IMR-90 (cell line): ENCODE results near the gene CDH13. TPM values are rescaled to one million over a fixed set of nuclear protein-coding genes. Genes with fewer than 3 reads are reported as not detected.

Experiments
- ATAC-seq: fragments of 200-7000 bp; cut with Tn5 transposase; 2 replicates; pipeline ENCODE4 v1.9.1; 2020; ENCODE audit warnings: low read depth, mild to moderate bottlenecking, moderate library complexity
- BruUV-seq: library from RNA; stranded (reverse); fragments of 400-500 nt; replicated peaks from 2 replicates; lab custom pipeline; 2021; lab: Mats Ljungman, UMichigan
- CTCF ChIA-PET: fragments of 300-600 bp; formaldehyde crosslinking; extraction: SDS; loops from one replicate; lab custom pipeline; 2021; ENCODE audit warnings: antibody characterized with exemption; lab: Yijun Ruan, JAX
- POLR2A ChIA-PET: fragments of 300-600 bp; sonication (Branson Sonifier 250); formaldehyde crosslinking; loops from one replicate; lab custom pipeline; 2022; ENCODE audit warnings: antibody characterized with exemption; ENCODE audit not compliant: unreplicated experiment; lab: Charles Lee
- DNase-seq: peaks from one replicate; pipeline ENCODE4 v3.0.0; 2013
- H2AFZ ChIP-seq: replicated peaks from 2 replicates; pipeline ENCODE3; 2013; ENCODE audit warnings: low read length, mild to moderate bottlenecking; ENCODE audit not compliant: poor library complexity
- H2AK5ac ChIP-seq: 2 replicates; pipeline ENCODE4 v1.6.1; 2013; ENCODE audit warnings: low read depth, low read length, inconsistent platforms
- H2AK9ac ChIP-seq: replicated peaks from 2 replicates; pipeline ENCODE3; 2013; ENCODE audit warnings: mild to moderate bottlenecking, low read depth, low read length, moderate library complexity; ENCODE audit not compliant: poor library complexity
- H2BK120ac ChIP-seq: 2 replicates; pipeline ENCODE4 v1.6.1; 2013; ENCODE audit warnings: low read depth, low read length, inconsistent platforms
- H2BK15ac ChIP-seq: 3 replicates; pipeline ENCODE4 v1.6.1; 2013; ENCODE audit warnings: low read depth, low read length, inconsistent platforms
- H2BK20ac ChIP-seq: 2 replicates; pipeline ENCODE4 v1.6.1; 2013; ENCODE audit warnings: low read depth, mild to moderate bottlenecking, inconsistent platforms, low read length, moderate library complexity
- H2BK5ac ChIP-seq: 2 replicates; pipeline ENCODE4 v1.6.1; 2013; ENCODE audit warnings: mild to moderate bottlenecking, low read depth, low read length, inconsistent platforms; ENCODE audit not compliant: poor library complexity, severe bottlenecking
- H3K14ac ChIP-seq: replicated peaks from 2 replicates; pipeline ENCODE4 v1.6.1; 2013; ENCODE audit warnings: low read depth, low read length, inconsistent platforms
- H3K18ac ChIP-seq: 2 replicates; pipeline ENCODE4 v1.6.1; 2013; ENCODE audit warnings: low read depth, low read length, control low read depth
- H3K23ac ChIP-seq: 2 replicates; pipeline ENCODE4 v1.6.1; 2013; ENCODE audit warnings: low read depth, low read length, inconsistent platforms
- H3K27ac ChIP-seq: 2 replicates; pipeline ENCODE4 v1.5.1; 2013; ENCODE audit warnings: mild to moderate bottlenecking, control low read depth, low read length; ENCODE audit not compliant: insufficient read depth
- H3K27me3 ChIP-seq: 2 replicates; pipeline ENCODE4 v1.6.1; 2013; ENCODE audit warnings: low read length; ENCODE audit not compliant: control insufficient read depth, insufficient read depth
- H3K36me3 ChIP-seq: 2 replicates; pipeline ENCODE4 v1.6.1; 2013; ENCODE audit warnings: low read length, mixed read lengths; ENCODE audit not compliant: control insufficient read depth, insufficient read depth
- H3K4ac ChIP-seq: 2 replicates; pipeline ENCODE4 v1.6.1; 2013; ENCODE audit warnings: low read depth, low read length, inconsistent platforms
- H3K4me1 ChIP-seq: 2 replicates; pipeline ENCODE4 v1.6.1; 2013; ENCODE audit warnings: low read length, mixed read lengths; ENCODE audit not compliant: control insufficient read depth, insufficient read depth
- H3K4me2 ChIP-seq: 2 replicates; pipeline ENCODE4 v1.6.1; 2013; ENCODE audit warnings: low read depth, mild to moderate bottlenecking, control low read depth, low read length, moderate library complexity
- H3K4me3 ChIP-seq: 2 replicates; pipeline ENCODE4 v1.5.1; 2013; ENCODE audit warnings: low read depth, mild to moderate bottlenecking, control low read depth, low read length, moderate library complexity; ENCODE audit not compliant: insufficient read depth
- H3K56ac ChIP-seq: 2 replicates; pipeline ENCODE4 v1.6.1; 2013; ENCODE audit warnings: low read length, inconsistent platforms; ENCODE audit not compliant: insufficient read depth; ENCODE audit errors: extremely low read depth
- H3K79me1 ChIP-seq, 2 experiments: 2 replicates each; pipeline ENCODE4 v1.6.1; 2013; ENCODE audit warnings: low read length in 2 of 2, inconsistent platforms in 1 of 2, low read depth in 1 of 2
- H3K9ac ChIP-seq: 2 replicates; pipeline ENCODE4 v1.6.1; 2013; ENCODE audit warnings: low read depth, low read length, control low read depth
- H3K9me1 ChIP-seq: 2 replicates; pipeline ENCODE4 v1.6.1; 2013; ENCODE audit warnings: low read length, inconsistent platforms; ENCODE audit not compliant: insufficient read depth
- H3K9me3 ChIP-seq: 2 replicates; pipeline ENCODE4 v1.6.1; 2013; ENCODE audit warnings: low read length; ENCODE audit not compliant: control insufficient read depth, insufficient read depth
- H4K20me1 ChIP-seq: 2 replicates; pipeline ENCODE4 v1.6.1; 2013; ENCODE audit warnings: low read length, inconsistent platforms; ENCODE audit not compliant: insufficient read depth
- H4K5ac ChIP-seq: 2 replicates; pipeline ENCODE4 v1.6.1; 2013; ENCODE audit warnings: mild to moderate bottlenecking, low read depth, low read length, control low read depth
- H4K8ac ChIP-seq, 2 experiments: 2 replicates each; pipeline ENCODE4 v1.6.1; 2013; ENCODE audit warnings: low read depth in 2 of 2, low read length in 2 of 2, control low read depth in 1 of 2, inconsistent platforms in 1 of 2
- H4K91ac ChIP-seq: 2 replicates; pipeline ENCODE4 v1.6.1; 2013; ENCODE audit warnings: low read depth, low read length, inconsistent platforms; ENCODE audit not compliant: insufficient read depth
- CEBPB ChIP-seq: IDR thresholded peaks from 2 replicates; pipeline ENCODE4 v1.6.1; 2012; ENCODE audit warnings: low read depth, low read length, improper control_type of control experiment
- CHD1 ChIP-seq: IDR thresholded peaks from 2 replicates; pipeline ENCODE4 v1.6.1; 2012; ENCODE audit warnings: low read depth, low read length, improper control_type of control experiment
- CTCF ChIP-seq: conservative IDR thresholded peaks from 2 replicates; pipeline ENCODE4 v1.5.1; 2012; ENCODE audit warnings: mild to moderate bottlenecking, low read depth, low read length, improper control_type of control experiment
- FOS ChIP-seq: fragments of 150-350 bp; IDR thresholded peaks from 2 replicates; pipeline ENCODE4 v1.6.1; 2016; ENCODE audit warnings: low read depth, low read length
- MXI1 ChIP-seq: IDR thresholded peaks from 2 replicates; pipeline ENCODE4 v1.6.1; 2012; ENCODE audit warnings: low read depth, mild to moderate bottlenecking, low read length, moderate library complexity, borderline replicate concordance
- POLR2A ChIP-seq: IDR thresholded peaks from 2 replicates; pipeline ENCODE4 v1.6.1; 2012; ENCODE audit warnings: mild to moderate bottlenecking, low read depth, low read length
- RAD21 ChIP-seq: IDR thresholded peaks from 2 replicates; pipeline ENCODE4 v1.6.1; 2012; ENCODE audit warnings: low read length, improper control_type of control experiment
- RCOR1 ChIP-seq: IDR thresholded peaks from 2 replicates; pipeline ENCODE4 v1.6.1; 2012; ENCODE audit warnings: mild to moderate bottlenecking, low read length, improper control_type of control experiment; ENCODE audit not compliant: insufficient replicate concordance
- SMC3 ChIP-seq: fragments of 150-350 bp; IDR thresholded peaks from 2 replicates; pipeline ENCODE4 v1.6.1; 2016; ENCODE audit warnings: low read depth, mild to moderate bottlenecking, antibody characterized with exemption, low read length, moderate library complexity
- USF2 ChIP-seq: fragments of 150-350 bp; IDR thresholded peaks from 2 replicates; pipeline ENCODE4 v1.6.1; 2017; ENCODE audit warnings: mild to moderate bottlenecking, antibody characterized with exemption, low read length, low read depth
- WGBS, 2 experiments: methylation state at CpG; one replicate each; pipeline versions ENCODE4 v1.1.5 to v1.1.7; 2013; ENCODE audit warnings: missing lambda C conversion rate in 2 of 2; ENCODE audit not compliant: insufficient read length in 1 of 2; ENCODE audit errors: extremely low coverage in 2 of 2; 5-methylcytosine and 5-hydroxymethylcytosine counted together
- dilution Hi-C: fragments of 300-500 bp; cut with HindIII; formaldehyde crosslinking; loops from one replicate; pipeline ENCODE4 v1.14.3; 2018; ENCODE audit warnings: low sequenced_read_pairs; ENCODE audit not compliant: unreplicated experiment
- in situ Hi-C: fragments of 300-500 bp; cut with MboI; formaldehyde crosslinking; loops from 3 replicates; pipeline ENCODE4 v1.14.3; 2019; ENCODE audit warnings: low sequenced_read_pairs, inconsistent platforms, mixed read lengths
- intact Hi-C: fragments of 100-400 bp; cut with micrococcal nuclease; formaldehyde crosslinking; loops from 2 replicates; pipeline ENCODE4 v1.10.0; 2022
- polyA plus RNA-seq, 3 experiments: library from polyadenylated mRNA; depleted of rRNA; stranded (reverse); fragments of >200 nt; gene quantifications; 2 replicates each; pipeline ENCODE4 v1.2.3, GENCODE V29; 2012; ENCODE audit warnings: low replicate concordance in 1 of 3
- total RNA-seq: library from RNA; depleted of rRNA; stranded (reverse); fragments of >200 nt; gene quantifications from 2 replicates; pipeline ENCODE4 v1.2.3, GENCODE V29; 2012
- TF ChIP-seq, protein P1 (sequence below): fragments of 150-350 bp; IDR thresholded peaks from 2 replicates; pipeline ENCODE4 v1.6.1; 2016; ENCODE audit warnings: low read depth, mild to moderate bottlenecking, low read length, moderate library complexity, borderline replicate concordance

CDH13 gene
- total and polyA plus RNA-seq, 2 of the 4 experiments (the other 2 are of a cell fraction) = 61.6 to 74.7 TPM

DNA sequence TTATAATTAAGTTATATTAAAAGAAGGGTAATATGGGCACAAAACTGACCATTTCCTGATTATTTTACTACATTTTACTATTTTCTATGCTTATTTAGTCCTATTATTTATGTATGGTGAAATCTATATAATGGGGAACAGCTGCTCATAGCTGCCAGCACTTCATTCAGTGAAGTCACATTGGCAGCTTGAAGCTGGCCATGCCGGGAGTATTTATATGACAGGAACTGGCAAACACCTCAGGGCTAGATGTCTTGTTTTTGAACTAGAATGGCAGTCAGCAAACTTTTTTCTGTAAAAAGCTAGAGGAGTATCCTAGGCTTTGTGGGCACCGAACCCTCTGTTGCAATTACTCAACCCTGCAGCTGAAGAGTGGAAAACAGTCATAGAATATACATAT is 104.1 kb downstream of the CDH13 start:
- CTCF ChIA-PET = interaction anchor here (0.7 kb wide), 1 partner anchor 370 kb away, joined by 3 read pairs; no protein-coding TSS in a partner anchor

More for the DNA sequence above, 104.1 kb downstream of the CDH13 start:
- H3K4ac ChIP-seq = no peak overlapping the region
- H3K4me3 ChIP-seq = no peak overlapping the region
- no TSS peak for BruUV-seq
- no peak overlapping the region for H3K27ac ChIP-seq
- H2BK5ac ChIP-seq = no peak overlapping the region
- dilution Hi-C loops = no loop called here
- TF ChIP-seq POLR2A (no peak), SMC3 (no peak), RAD21 (no peak), CHD1 (no peak), RCOR1 (no peak), CEBPB (no peak), FOS (no peak), USF2 (no peak), CTCF (no peak), MXI1 (no peak)
- TF ChIP-seq, protein P1, sequence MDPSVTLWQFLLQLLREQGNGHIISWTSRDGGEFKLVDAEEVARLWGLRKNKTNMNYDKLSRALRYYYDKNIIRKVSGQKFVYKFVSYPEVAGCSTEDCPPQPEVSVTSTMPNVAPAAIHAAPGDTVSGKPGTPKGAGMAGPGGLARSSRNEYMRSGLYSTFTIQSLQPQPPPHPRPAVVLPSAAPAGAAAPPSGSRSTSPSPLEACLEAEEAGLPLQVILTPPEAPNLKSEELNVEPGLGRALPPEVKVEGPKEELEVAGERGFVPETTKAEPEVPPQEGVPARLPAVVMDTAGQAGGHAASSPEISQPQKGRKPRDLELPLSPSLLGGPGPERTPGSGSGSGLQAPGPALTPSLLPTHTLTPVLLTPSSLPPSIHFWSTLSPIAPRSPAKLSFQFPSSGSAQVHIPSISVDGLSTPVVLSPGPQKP = no peak
- intact Hi-C loops = no loop called here
- no peak overlapping the region for H2BK20ac ChIP-seq
- no peak overlapping the region for H4K8ac ChIP-seq
- peaks cover 7% of the 10 kb centered on the region; the same call in 1 of the 2 replicates for H3K9me3 ChIP-seq
- no peaks in the 10 kb centered on the region for H4K20me1 ChIP-seq
- no peak overlapping the region for H2AK9ac ChIP-seq
- no peak overlapping the region for H2BK120ac ChIP-seq
- no peak overlapping the region for H3K18ac ChIP-seq
- H3K14ac ChIP-seq = no peak overlapping the region
- POLR2A ChIA-PET = no interaction called here
- H2AK5ac ChIP-seq = no peak overlapping the region
- no peak overlapping the region for H2BK15ac ChIP-seq
- H4K91ac ChIP-seq = no peak overlapping the region
- H3K79me1 ChIP-seq = peaks cover 9 to 23% of the 10 kb centered on the region in 2 experiments; a peak in 3 of 4 replicates
- in situ Hi-C loops = no loop called here
- H3K4me1 ChIP-seq = no peaks in the 10 kb centered on the region
- 0% methylated on average over 1 of the region's 2 CpGs; no CpG with 5 or more reads in 1 of the 2 experiments for WGBS, 2 experiments
- H3K9me1 ChIP-seq = peaks cover under 1% of the 10 kb centered on the region; the same call in 1 of the 2 replicates
- H3K9ac ChIP-seq = no peak overlapping the region
- no peak for ATAC-seq
- no peaks in the 10 kb centered on the region for H3K36me3 ChIP-seq
- no peak overlapping the region for H3K23ac ChIP-seq
- no peak for DNase-seq
- no peak overlapping the region for H4K5ac ChIP-seq
- no peak overlapping the region for H2AFZ ChIP-seq
- no peak overlapping the region for H3K4me2 ChIP-seq
- no peaks in the 10 kb centered on the region for H3K27me3 ChIP-seq
- no peak overlapping the region for H3K56ac ChIP-seq
